A549 (cell line): Measurements from ENCODE around the gene OR52B6. TPM values are rescaled to one million over a fixed set of nuclear protein-coding genes. Genes with fewer than 3 reads are reported as not detected.
"Not testable (repeated sequence)": the region's sequence is repeated elsewhere in the genome, so short reads cannot be mapped to it uniquely, and the experiment has no call there.

Experiments used
- ATAC-seq, 2 experiments: fragments of 200-7000 bp in 1 of 2; fragments of >200 bp in 1 of 2; cut with Nextera tagmentation in 1 of 2; cut with Tn5 transposase in 1 of 2; 3 replicates each; pipeline versions ENCODE4 v1.8.0 to v1.9.1; 2018 to 2020; ENCODE audit warnings: mild to moderate bottlenecking in 1 of 2, moderate library complexity in 1 of 2
- CTCF ChIA-PET: fragments of 300-600 bp; sonication (Branson Sonifier 250); formaldehyde crosslinking; extraction: SDS; loops from one replicate; lab custom pipeline; 2021; ENCODE audit warnings: antibody characterized with exemption, inconsistent platforms; lab: Yijun Ruan, JAX
- POLR2A ChIA-PET: fragments of 350-600 bp; formaldehyde crosslinking; extraction: SDS; loops from one replicate; lab custom pipeline; 2021; ENCODE audit warnings: antibody characterized with exemption, inconsistent platforms; lab: Yijun Ruan, JAX
- DNase-seq, 2 experiments: peaks; one replicate each; pipeline versions ENCODE4 v3.0.0 to v3.0.0-alpha.2; 2011 to 2016; ENCODE audit warnings: low read depth in 1 of 2, low spot score in 1 of 2
- FAIRE-seq: peaks from 2 replicates; lab custom pipeline; 2011; peaks lifted over from hg19 to GRCh38; lab: Jason Lieb, UNC
- H3K27ac ChIP-seq, 2 experiments: fragments of >200 bp; sonication (Bioruptor Twin); formaldehyde crosslinking; 3 replicates each; pipeline ENCODE4 v1.5.1; 2016 to 2017
- H3K4me1 ChIP-seq: fragments of >200 bp; sonication (Bioruptor Twin); formaldehyde crosslinking; 3 replicates; pipeline ENCODE4 v1.6.1; 2016
- H3K4me2 ChIP-seq: fragments of >200 bp; sonication (Bioruptor Twin); formaldehyde crosslinking; 3 replicates; pipeline ENCODE4 v1.6.1; 2016
- H3K4me3 ChIP-seq: fragments of >200 bp; sonication (Bioruptor Twin); formaldehyde crosslinking; 3 replicates; pipeline ENCODE4 v1.5.1; 2016
- H3K9me3 ChIP-seq: fragments of >200 bp; sonication (Bioruptor Twin); formaldehyde crosslinking; 3 replicates; pipeline ENCODE4 v1.6.1; 2016
- CHD2 ChIP-seq: fragments of 150-350 bp; IDR thresholded peaks from 2 replicates; pipeline ENCODE4 v1.6.1; 2014; ENCODE audit warnings: low read length; ENCODE audit not compliant: partially characterized antibody
- EHF ChIP-seq: fragments of 250-450 bp; sonication (Bioruptor Pico); IDR thresholded peaks from 2 replicates; pipeline ENCODE4 v1.5.0; 2020; ENCODE audit warnings: mild to moderate bottlenecking
- EHMT2 ChIP-seq: fragments of 200-600 bp; sonication (generic); IDR thresholded peaks from 2 replicates; pipeline ENCODE4 v1.6.1; 2016; ENCODE audit warnings: antibody characterized with exemption, low read depth, mild to moderate bottlenecking, moderate library complexity
- FOSB ChIP-seq: fragments of 250-450 bp; sonication (Bioruptor Pico); IDR thresholded peaks from 2 replicates; pipeline ENCODE4 v1.5.0; 2020; ENCODE audit warnings: mild to moderate bottlenecking, moderate library complexity
- FOSL2 ChIP-seq, 2 experiments: fragments of 450-650 bp in 1 of 2; fragments of >200 bp in 1 of 2; sonication (Bioruptor Twin) in 1 of 2; formaldehyde crosslinking; IDR thresholded peaks; 2 replicates each; pipeline versions ENCODE4 v1.5.0 to v1.6.1; 2016 to 2020; ENCODE audit warnings: mild to moderate bottlenecking in 1 of 2, moderate library complexity in 1 of 2
- GATA3 ChIP-seq: IDR thresholded peaks from 2 replicates; pipeline ENCODE4 v1.6.1; 2012; ENCODE audit warnings: borderline replicate concordance
- HOXA7 ChIP-seq: fragments of 250-450 bp; sonication (Bioruptor Pico); IDR thresholded peaks from 2 replicates; pipeline ENCODE4 v1.5.0; 2020; ENCODE audit warnings: mild to moderate bottlenecking, moderate library complexity
- JUNB ChIP-seq: fragments of >200 bp; sonication (Bioruptor Twin); formaldehyde crosslinking; IDR thresholded peaks from 2 replicates; pipeline ENCODE4 v1.6.1; 2016
- KDM1A ChIP-seq: fragments of 200-600 bp; sonication (generic); IDR thresholded peaks from 2 replicates; pipeline ENCODE4 v1.6.1; 2016; ENCODE audit warnings: low read depth, mild to moderate bottlenecking
- NFE2L2 ChIP-seq: fragments of 150-350 bp; conservative IDR thresholded peaks from 2 replicates; pipeline ENCODE4 v1.6.1; 2014; ENCODE audit warnings: low read length
- NPAS2 ChIP-seq: fragments of 250-450 bp; sonication (Bioruptor Pico); IDR thresholded peaks from 2 replicates; pipeline ENCODE4 v1.8.0; 2022; ENCODE audit warnings: mild to moderate bottlenecking, moderate library complexity, borderline replicate concordance
- NR3C1 ChIP-seq: fragments of >200 bp; sonication (Bioruptor Twin); formaldehyde crosslinking; IDR thresholded peaks from 3 replicates; pipeline ENCODE4 v1.6.1; 2017
- POLR2A ChIP-seq: IDR thresholded peaks from 2 replicates; pipeline ENCODE4 v1.6.1; 2012; ENCODE audit warnings: mild to moderate bottlenecking, low read length
- POLR2AphosphoS2 ChIP-seq: conservative IDR thresholded peaks from 2 replicates; pipeline ENCODE4 v1.6.1; 2012; ENCODE audit warnings: low read length, improper control_type of control experiment, inconsistent platforms
- RAD21 ChIP-seq, 2 experiments: fragments of >200 bp in 1 of 2; sonication (Bioruptor Twin) in 1 of 2; formaldehyde crosslinking in 1 of 2; IDR thresholded peaks in 1 of 2; conservative IDR thresholded peaks in 1 of 2; 2 replicates in 1 of 2; 3 replicates in 1 of 2; pipeline ENCODE4 v1.6.1; 2012 to 2018; ENCODE audit warnings: inconsistent platforms in 1 of 2
- SMC3 ChIP-seq: fragments of >200 bp; sonication (Bioruptor Twin); formaldehyde crosslinking; IDR thresholded peaks from 3 replicates; pipeline ENCODE4 v1.6.1; 2018; ENCODE audit warnings: inconsistent platforms
- SREBF2 ChIP-seq: fragments of 450-650 bp; IDR thresholded peaks from 2 replicates; pipeline ENCODE4 v1.6.1; 2014; ENCODE audit warnings: mild to moderate bottlenecking, moderate library complexity
- TFCP2L1 ChIP-seq: fragments of 250-450 bp; sonication (Bioruptor Pico); IDR thresholded peaks from 2 replicates; pipeline ENCODE4 v1.5.0; 2021; ENCODE audit warnings: mild to moderate bottlenecking
- TP53 ChIP-seq: fragments of 250-450 bp; sonication (Bioruptor Pico); IDR thresholded peaks from 2 replicates; pipeline ENCODE4 v1.5.0; 2021; ENCODE audit warnings: mild to moderate bottlenecking, moderate library complexity
- WGBS: methylation state at CpG from one replicate; pipeline ENCODE4 v1.1.6; 2017; ENCODE audit errors: missing lambda C conversion rate; 5-methylcytosine and 5-hydroxymethylcytosine counted together
- polyA plus RNA-seq, 4 experiments: library from polyadenylated mRNA; depleted of rRNA in 3 of 4; stranded (reverse); fragments of >200 nt; fragmentation: RNase III in 1 of 4; extraction: RNeasy Plus Mini Kit Qiagen cat#74134 plus additional on column Dnase treatment in 1 of 4; gene quantifications; 2 replicates in 3 of 4; 3 replicates in 1 of 4; pipeline ENCODE4 v1.2.3, GENCODE V29; 2011 to 2017
- TF ChIP-seq, protein P1 (sequence below): IDR thresholded peaks from 2 replicates; pipeline ENCODE4 v1.6.1; 2012
- TF ChIP-seq, protein P2 (sequence below): fragments of 250-450 bp; sonication (Bioruptor Pico); IDR thresholded peaks from 2 replicates; pipeline ENCODE4 v1.5.0; 2020; ENCODE audit warnings: low read depth, mild to moderate bottlenecking, moderate library complexity
- TF ChIP-seq, protein P3 (sequence below): fragments of >200 bp; sonication (Bioruptor Twin); formaldehyde crosslinking; IDR thresholded peaks from 3 replicates; pipeline ENCODE4 v1.5.1; 2016
- TF ChIP-seq, protein P4 (sequence below): fragments of >200 bp; sonication (Bioruptor Twin); formaldehyde crosslinking; IDR thresholded peaks from 3 replicates; pipeline ENCODE4 v1.6.1; 2016
- TF ChIP-seq, protein P5 (sequence below): fragments of 150-350 bp; IDR thresholded peaks from 2 replicates; pipeline ENCODE4 v1.6.1; 2014; ENCODE audit warnings: low read depth, mild to moderate bottlenecking, low read length

The OR52B6 gene
- polyA plus RNA-seq, 2 of the 4 experiments (the other 2 are of a cell fraction) = not detected

DNA sequence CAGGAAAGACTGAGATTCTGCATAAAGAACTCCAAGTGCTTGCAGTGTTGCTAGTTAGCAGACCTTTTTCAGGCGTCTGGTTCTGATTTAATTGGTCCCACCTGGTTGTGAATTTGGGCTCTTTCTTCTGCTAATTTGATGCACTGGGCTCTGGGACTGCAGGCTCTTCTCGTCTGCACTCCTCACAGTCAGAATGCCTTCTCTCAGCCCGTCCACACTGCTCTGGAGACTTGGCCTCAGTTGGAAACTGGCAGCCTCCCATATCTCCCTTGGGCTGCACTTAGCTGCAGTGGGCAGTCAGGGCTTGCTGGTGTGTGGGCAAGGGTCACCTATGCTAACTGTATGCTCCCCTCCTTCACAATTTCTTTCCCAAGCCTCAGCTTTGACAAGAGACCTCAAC lies 17.3 kb downstream of the OR52B6 start:
- Histone ChIP-seq H3K4me1 (peaks cover 49% of the 10 kb centered on the region), H3K4me3 (peak overlapping the region; percentile 72), H3K9me3 (no peaks in the 10 kb centered on the region), H3K4me2 (peak overlapping the region; percentile 95), H3K27ac (peak overlapping the region; percentile 84 to 92)
- ATAC-seq (no peak), FAIRE-seq (no peak), DNase-seq (no peak)
- 5% methylated on average over 3 of the region's 3 CpGs for WGBS
- POLR2A ChIA-PET = no interaction called here
- no peak for TF ChIP-seq KDM1A
- no peak for TF ChIP-seq FOSB (CRISPR knock-in tag)
- TF ChIP-seq SREBF2 = no peak
- no peak for TF ChIP-seq TFCP2L1 (CRISPR knock-in tag)
- TF ChIP-seq, protein P1, sequence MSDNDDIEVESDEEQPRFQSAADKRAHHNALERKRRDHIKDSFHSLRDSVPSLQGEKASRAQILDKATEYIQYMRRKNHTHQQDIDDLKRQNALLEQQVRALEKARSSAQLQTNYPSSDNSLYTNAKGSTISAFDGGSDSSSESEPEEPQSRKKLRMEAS = no peak
- TF ChIP-seq POLR2A = no peak
- TF ChIP-seq GATA3 = no peak
- no peak for TF ChIP-seq NFE2L2
- TF ChIP-seq RAD21 (conservative IDR thresholded peaks at IDR 0.05 in 1 of 2, IDR thresholded peaks at IDR 0.05 in 1 of 2) = no peak
- TF ChIP-seq TP53 (CRISPR knock-in tag) = no peak
- TF ChIP-seq POLR2AphosphoS2 = no peak
- TF ChIP-seq EHMT2 = no peak
- TF ChIP-seq HOXA7 (CRISPR knock-in tag) = no peak
- TF ChIP-seq JUNB = no peak
- TF ChIP-seq CHD2 = no peak
- CTCF ChIA-PET = interaction anchor here (1.3 to 7.4 kb wide), 4 partner anchors 22 to 115 kb away, joined by 4 to 50 read pairs (median 26); partner anchors contain the start of gene TRIM5

DNA sequence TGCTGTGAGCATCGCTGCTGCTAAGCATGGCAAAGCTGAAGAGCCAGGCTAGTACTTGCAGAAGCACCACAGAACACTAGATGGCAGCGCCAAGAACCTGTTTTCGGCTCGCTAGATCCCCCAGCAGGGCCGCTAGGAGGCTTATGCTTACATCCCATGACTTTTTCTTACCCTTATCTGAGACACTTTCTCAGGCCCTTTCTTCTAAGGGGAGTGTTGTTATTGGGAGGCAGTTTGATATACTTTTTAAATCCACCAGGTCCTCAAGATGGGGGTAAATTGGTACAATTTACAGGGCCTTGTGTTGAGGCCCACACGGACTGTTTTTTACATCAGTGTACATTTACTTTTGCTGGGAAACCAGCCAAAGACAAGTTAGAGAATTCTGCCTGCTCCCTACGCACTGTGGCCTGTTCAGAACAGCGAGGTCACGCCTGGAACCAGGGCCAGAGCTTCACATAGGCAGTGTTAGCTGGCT lies 19.7 kb downstream of the OR52B6 start:
- CTCF ChIA-PET = interaction anchor here (0.7 to 7.4 kb wide), 19 partner anchors 10 to 722 kb away, joined by 3 to 50 read pairs (median 4); partner anchors contain the start of genes TRIM22 and TRIM5
- peaks cover 52% of the 10 kb centered on the region for H3K4me1 ChIP-seq
- peak overlapping the region; percentile 68 to 79 for H3K27ac ChIP-seq
- peak; percentile 85 for FAIRE-seq
- H3K4me3 ChIP-seq = no peak overlapping the region
- POLR2A ChIA-PET = interaction anchor here (1.2 to 2.6 kb wide), 2 partner anchors 20 to 84 kb away, joined by 4 to 10 read pairs; partner anchors contain the start of gene TRIM5
- TF ChIP-seq, protein P1 = 0 out of 2 replicates have a peak, but pooled peaks have one; percentile 31
- TF ChIP-seq, protein P2, sequence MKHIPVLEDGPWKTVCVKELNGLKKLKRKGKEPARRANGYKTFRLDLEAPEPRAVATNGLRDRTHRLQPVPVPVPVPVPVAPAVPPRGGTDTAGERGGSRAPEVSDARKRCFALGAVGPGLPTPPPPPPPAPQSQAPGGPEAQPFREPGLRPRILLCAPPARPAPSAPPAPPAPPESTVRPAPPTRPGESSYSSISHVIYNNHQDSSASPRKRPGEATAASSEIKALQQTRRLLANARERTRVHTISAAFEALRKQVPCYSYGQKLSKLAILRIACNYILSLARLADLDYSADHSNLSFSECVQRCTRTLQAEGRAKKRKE (CRISPR knock-in tag) = no peak
- TF ChIP-seq, protein P3, sequence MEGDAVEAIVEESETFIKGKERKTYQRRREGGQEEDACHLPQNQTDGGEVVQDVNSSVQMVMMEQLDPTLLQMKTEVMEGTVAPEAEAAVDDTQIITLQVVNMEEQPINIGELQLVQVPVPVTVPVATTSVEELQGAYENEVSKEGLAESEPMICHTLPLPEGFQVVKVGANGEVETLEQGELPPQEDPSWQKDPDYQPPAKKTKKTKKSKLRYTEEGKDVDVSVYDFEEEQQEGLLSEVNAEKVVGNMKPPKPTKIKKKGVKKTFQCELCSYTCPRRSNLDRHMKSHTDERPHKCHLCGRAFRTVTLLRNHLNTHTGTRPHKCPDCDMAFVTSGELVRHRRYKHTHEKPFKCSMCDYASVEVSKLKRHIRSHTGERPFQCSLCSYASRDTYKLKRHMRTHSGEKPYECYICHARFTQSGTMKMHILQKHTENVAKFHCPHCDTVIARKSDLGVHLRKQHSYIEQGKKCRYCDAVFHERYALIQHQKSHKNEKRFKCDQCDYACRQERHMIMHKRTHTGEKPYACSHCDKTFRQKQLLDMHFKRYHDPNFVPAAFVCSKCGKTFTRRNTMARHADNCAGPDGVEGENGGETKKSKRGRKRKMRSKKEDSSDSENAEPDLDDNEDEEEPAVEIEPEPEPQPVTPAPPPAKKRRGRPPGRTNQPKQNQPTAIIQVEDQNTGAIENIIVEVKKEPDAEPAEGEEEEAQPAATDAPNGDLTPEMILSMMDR = peak; percentile 90
- TF ChIP-seq, protein P4, sequence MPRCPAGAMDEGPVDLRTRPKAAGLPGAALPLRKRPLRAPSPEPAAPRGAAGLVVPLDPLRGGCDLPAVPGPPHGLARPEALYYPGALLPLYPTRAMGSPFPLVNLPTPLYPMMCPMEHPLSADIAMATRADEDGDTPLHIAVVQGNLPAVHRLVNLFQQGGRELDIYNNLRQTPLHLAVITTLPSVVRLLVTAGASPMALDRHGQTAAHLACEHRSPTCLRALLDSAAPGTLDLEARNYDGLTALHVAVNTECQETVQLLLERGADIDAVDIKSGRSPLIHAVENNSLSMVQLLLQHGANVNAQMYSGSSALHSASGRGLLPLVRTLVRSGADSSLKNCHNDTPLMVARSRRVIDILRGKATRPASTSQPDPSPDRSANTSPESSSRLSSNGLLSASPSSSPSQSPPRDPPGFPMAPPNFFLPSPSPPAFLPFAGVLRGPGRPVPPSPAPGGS = no peak
- TF ChIP-seq RAD21 (conservative IDR thresholded peaks at IDR 0.05 in 1 of 2, IDR thresholded peaks at IDR 0.05 in 1 of 2) (peak; percentile 79 to 85), NR3C1 (no peak), CHD2 (no peak), FOSL2 (IDR thresholded peaks at IDR 0.05) (no peak), FOSL2 (CRISPR knock-in tag; IDR thresholded peaks at IDR 0.05) (no peak), EHF (CRISPR knock-in tag) (no peak), NPAS2 (CRISPR knock-in tag) (no peak), SMC3 (peak; percentile 93)
- TF ChIP-seq, protein P5, sequence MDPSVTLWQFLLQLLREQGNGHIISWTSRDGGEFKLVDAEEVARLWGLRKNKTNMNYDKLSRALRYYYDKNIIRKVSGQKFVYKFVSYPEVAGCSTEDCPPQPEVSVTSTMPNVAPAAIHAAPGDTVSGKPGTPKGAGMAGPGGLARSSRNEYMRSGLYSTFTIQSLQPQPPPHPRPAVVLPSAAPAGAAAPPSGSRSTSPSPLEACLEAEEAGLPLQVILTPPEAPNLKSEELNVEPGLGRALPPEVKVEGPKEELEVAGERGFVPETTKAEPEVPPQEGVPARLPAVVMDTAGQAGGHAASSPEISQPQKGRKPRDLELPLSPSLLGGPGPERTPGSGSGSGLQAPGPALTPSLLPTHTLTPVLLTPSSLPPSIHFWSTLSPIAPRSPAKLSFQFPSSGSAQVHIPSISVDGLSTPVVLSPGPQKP = no peak
- TF ChIP-seq, all 56 proteins: peak for 4
- 2% methylated on average over 9 of the region's 9 CpGs for WGBS
- Histone ChIP-seq H3K4me2 (peak overlapping the region; percentile 95), H3K9me3 (no peaks in the 10 kb centered on the region)
- peak; percentile 66 to 92 for DNase-seq
- ATAC-seq = peak; percentile 80 to 88

DNA sequence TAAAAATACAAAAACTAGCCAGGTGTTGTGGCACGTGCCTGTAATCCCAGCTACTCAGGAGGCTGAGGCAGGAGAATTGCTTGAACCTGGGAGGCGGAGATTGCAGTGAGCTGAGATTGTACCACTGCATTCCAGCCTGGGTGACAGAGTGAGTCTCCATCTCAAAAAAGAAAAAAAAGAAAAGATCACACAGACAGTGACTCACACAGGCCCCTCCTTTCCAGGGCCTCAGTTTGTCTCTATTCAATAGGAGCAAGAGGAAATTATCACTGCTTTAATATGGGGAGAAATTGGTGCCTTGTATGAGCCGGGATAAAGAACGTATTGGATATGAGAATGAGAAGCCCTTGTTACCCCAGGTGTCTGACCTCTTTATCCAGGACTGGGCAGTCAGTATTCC lies 22.1 kb downstream of the OR52B6 start:
- DNase-seq, H3K27ac ChIP-seq, ATAC-seq, H3K9me3 ChIP-seq, FAIRE-seq, H3K4me3 ChIP-seq: not testable (repeated sequence)
- Histone ChIP-seq H3K4me1 (peaks cover 55% of the 10 kb centered on the region), H3K4me2 (0 out of 3 replicates have a peak overlapping the region, but pooled peaks have one; percentile 8)
- CTCF ChIA-PET = interaction anchor here (0.5 to 7.4 kb wide), 3 partner anchors 11 to 57 kb away, joined by 4 to 50 read pairs (median 9); no protein-coding TSS in a partner anchor
- WGBS = 91% methylated on average over 4 of the region's 4 CpGs
- POLR2A ChIA-PET = interaction anchor here (1.1 kb wide), 1 partner anchor 18 kb away, joined by 3 read pairs; no protein-coding TSS in a partner anchor
